ENCODE data around the gene FAM161A.
"Not testable (repeated sequence)": the region's sequence is repeated elsewhere in the genome, so short reads cannot be mapped to it uniquely, and the experiment has no call there.

The FAM161A gene

DNA sequence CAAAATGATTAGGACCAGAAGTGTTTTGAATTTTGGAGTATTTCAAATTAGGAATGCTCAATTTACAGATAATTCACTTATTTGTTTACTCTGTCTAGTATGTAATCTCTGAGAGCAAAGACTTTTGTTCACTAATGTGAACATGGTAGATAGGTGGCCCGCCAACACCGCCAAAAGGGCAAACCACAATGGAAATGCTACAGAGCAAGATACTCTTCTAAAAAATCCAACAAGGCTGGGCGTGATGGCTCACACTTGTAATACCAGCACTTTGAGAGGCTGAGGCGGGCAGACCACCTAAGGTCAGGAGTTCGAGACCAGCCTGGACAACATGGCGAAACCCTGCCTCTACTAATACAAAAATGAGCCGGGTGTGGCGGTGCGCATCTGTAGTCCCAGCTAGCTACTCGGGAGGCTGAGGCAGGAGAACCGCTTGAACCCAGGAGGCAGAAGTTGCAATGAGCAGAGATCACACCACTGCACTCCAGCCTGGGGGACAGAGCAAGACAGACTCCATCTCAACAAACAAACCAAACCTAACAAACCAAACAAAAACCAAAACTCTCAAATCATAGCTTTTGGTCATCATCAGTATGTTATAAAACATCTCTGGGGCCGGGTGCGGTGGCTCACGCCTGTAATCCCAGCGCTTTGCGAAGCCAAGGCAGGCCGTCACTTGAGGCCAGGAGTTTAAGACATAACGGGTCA, 32.2 kb upstream of the FAM161A start:
- Histone ChIP-seq H3K27me3 (ENCODE audit: insufficient read depth, low read depth, severe bottlenecking) (no peaks in the 10 kb centered on the region), H3K27ac (no peak overlapping the region), H3K4me3 (ENCODE audit: low read depth, low read length) (no peak overlapping the region), H3K36me3 (peaks cover 69% of the 10 kb centered on the region), H3K9me3 (ENCODE audit: severe bottlenecking) (no peaks in the 10 kb centered on the region)
- TF ChIP-seq, protein P1, sequence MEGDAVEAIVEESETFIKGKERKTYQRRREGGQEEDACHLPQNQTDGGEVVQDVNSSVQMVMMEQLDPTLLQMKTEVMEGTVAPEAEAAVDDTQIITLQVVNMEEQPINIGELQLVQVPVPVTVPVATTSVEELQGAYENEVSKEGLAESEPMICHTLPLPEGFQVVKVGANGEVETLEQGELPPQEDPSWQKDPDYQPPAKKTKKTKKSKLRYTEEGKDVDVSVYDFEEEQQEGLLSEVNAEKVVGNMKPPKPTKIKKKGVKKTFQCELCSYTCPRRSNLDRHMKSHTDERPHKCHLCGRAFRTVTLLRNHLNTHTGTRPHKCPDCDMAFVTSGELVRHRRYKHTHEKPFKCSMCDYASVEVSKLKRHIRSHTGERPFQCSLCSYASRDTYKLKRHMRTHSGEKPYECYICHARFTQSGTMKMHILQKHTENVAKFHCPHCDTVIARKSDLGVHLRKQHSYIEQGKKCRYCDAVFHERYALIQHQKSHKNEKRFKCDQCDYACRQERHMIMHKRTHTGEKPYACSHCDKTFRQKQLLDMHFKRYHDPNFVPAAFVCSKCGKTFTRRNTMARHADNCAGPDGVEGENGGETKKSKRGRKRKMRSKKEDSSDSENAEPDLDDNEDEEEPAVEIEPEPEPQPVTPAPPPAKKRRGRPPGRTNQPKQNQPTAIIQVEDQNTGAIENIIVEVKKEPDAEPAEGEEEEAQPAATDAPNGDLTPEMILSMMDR (IDR thresholded peaks at IDR 0.05; ENCODE audit: low read depth, low read length), result no peak
- DNase-seq, result no peak

DNA sequence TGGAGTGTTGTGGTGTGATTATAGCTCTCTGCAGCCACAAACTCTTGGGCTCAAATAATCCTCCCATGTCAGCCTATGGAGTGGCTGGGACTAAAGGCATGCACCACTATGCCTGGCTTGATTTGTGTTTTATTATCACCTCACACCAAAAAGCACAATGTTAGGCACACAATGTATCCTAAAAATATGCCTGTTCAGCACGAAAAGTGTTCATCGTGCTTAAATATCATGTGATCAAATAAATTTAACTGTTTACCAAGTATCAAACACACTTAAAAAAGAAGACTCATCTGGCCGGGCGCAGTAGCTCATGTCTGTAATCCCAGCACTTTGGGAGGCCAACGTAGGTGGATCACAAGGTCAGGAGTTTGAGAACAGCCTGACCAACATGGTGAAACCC, 29.0 kb upstream of the FAM161A start:
- Histone ChIP-seq H3K36me3 (peaks cover 97% of the 10 kb centered on the region), H3K9me3 (ENCODE audit: severe bottlenecking) (no peaks in the 10 kb centered on the region), H3K27me3 (ENCODE audit: insufficient read depth, low read depth, severe bottlenecking) (no peaks in the 10 kb centered on the region), H3K27ac (no peak overlapping the region), H3K4me3 (ENCODE audit: low read depth, low read length) (no peak overlapping the region)
- TF ChIP-seq, protein P1 (IDR thresholded peaks at IDR 0.05; ENCODE audit: low read depth, low read length), result no peak
- no peak for DNase-seq

DNA sequence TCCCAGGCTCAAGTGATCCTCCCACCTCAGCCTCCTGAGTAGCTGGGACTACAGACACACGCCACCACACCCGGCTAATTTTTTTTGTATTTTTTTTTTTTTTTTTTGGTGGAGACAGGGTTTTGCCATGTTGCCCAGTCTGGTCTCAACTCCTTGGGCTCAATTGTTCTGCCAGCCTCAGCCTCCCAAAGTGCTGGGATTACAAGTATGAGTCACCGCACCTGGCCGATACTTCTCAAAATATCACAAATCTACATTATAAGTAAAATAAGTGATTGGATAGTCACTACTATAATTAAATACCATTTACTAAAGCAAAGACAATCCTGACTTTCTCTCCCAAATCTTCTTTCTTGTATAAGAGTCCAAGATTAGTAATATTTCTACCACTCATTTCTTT, 25.5 kb upstream of the FAM161A start:
- not testable (repeated sequence) for H3K4me3 ChIP-seq (ENCODE audit: low read depth, low read length); H3K9me3 ChIP-seq (ENCODE audit: severe bottlenecking); H3K27me3 ChIP-seq (ENCODE audit: insufficient read depth, low read depth, severe bottlenecking); H3K27ac ChIP-seq; DNase-seq
- H3K36me3 ChIP-seq, result peaks cover 98% of the 10 kb centered on the region

DNA sequence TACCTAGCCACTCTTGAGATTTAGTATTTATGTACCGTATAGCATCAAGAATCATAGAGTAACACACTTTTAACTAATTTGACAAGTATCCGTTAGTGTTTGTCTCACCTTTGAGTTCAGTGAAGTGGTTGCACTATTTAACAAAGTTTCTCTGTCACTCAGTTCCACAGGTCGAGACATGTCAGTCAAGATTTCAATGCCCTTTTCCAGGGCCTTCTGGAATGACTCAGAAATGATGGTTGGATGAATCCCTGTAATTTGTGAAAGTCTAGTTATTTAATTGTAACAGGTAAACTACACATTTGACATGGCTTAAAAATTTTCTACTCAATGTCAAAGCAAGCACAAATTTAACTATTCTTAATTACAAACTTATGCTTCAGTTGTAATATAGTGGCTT, 24.9 kb upstream of the FAM161A start:
- TF ChIP-seq, protein P1 (IDR thresholded peaks at IDR 0.05; ENCODE audit: low read depth, low read length), result no peak
- Histone ChIP-seq H3K4me3 (ENCODE audit: low read depth, low read length) (no peak overlapping the region), H3K27me3 (ENCODE audit: insufficient read depth, low read depth, severe bottlenecking) (no peaks in the 10 kb centered on the region), H3K27ac (no peak overlapping the region), H3K36me3 (peaks cover 98% of the 10 kb centered on the region), H3K9me3 (ENCODE audit: severe bottlenecking) (no peaks in the 10 kb centered on the region)
- DNase-seq, result no peak

DNA sequence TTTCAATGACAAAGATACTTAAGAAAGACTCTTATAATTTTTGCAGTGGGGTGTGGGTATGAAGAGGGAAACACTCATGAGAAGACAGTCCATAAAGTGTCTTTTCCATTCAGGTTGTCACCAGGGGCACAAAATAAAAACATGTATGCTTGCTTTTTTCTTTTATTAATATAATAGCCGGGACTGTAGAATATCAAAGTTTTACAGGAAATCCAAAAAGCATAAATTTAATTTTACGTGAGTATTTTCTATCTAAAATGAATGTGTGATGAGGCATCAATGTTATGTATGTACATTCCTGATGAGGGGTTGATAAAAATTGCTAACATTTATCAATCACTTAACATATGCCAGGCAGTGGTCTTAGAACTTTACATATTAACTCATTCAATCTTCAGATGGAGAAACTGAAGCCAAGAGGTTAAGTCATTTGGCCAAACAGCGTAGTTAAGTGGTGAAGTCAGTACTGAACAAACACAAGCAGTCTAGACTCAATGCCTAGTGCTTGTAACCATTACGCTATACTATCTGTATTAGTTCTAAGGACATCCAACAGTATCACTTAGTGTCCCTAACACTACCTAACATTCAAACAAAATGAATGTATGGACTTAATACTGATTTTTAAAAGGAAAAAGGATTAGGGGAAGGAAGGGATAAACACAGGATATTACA, 23.8 kb upstream of the FAM161A start:
- Histone ChIP-seq H3K4me3 (ENCODE audit: low read depth, low read length) (no peak overlapping the region), H3K9me3 (ENCODE audit: severe bottlenecking) (no peaks in the 10 kb centered on the region), H3K27ac (no peak overlapping the region), H3K27me3 (ENCODE audit: insufficient read depth, low read depth, severe bottlenecking) (no peaks in the 10 kb centered on the region), H3K36me3 (peaks cover 98% of the 10 kb centered on the region)
- TF ChIP-seq, protein P1 (IDR thresholded peaks at IDR 0.05; ENCODE audit: low read depth, low read length), result no peak
- no peak for DNase-seq

DNA sequence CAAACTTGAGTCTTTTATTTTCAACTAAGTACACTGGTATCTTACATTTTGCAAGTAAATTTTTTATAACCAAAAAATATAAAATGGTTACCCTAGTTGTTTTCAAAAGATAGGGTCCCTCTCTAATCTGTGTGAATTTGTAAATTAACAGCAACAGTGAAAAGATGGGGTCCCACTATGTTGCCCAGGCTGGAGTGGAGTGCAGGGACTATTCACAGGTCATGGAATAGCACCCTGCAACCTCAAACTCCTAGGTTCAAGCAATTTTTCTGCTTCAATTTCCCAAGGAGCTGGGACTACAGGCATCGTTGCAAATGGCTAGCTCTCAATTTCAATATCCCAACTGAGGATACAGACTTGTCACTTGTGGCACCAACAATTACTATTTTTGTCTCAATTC, 22.5 kb upstream of the FAM161A start:
- no peak overlapping the region for H3K4me3 ChIP-seq (ENCODE audit: low read depth, low read length)
- H3K27me3 ChIP-seq (ENCODE audit: insufficient read depth, low read depth, severe bottlenecking), result no peaks in the 10 kb centered on the region
- no peak for DNase-seq
- H3K36me3 ChIP-seq, result peaks cover 100% of the 10 kb centered on the region
- H3K27ac ChIP-seq, result no peak overlapping the region
- no peaks in the 10 kb centered on the region for H3K9me3 ChIP-seq (ENCODE audit: severe bottlenecking)
- TF ChIP-seq, protein P1 (IDR thresholded peaks at IDR 0.05; ENCODE audit: low read depth, low read length), result no peak

DNA sequence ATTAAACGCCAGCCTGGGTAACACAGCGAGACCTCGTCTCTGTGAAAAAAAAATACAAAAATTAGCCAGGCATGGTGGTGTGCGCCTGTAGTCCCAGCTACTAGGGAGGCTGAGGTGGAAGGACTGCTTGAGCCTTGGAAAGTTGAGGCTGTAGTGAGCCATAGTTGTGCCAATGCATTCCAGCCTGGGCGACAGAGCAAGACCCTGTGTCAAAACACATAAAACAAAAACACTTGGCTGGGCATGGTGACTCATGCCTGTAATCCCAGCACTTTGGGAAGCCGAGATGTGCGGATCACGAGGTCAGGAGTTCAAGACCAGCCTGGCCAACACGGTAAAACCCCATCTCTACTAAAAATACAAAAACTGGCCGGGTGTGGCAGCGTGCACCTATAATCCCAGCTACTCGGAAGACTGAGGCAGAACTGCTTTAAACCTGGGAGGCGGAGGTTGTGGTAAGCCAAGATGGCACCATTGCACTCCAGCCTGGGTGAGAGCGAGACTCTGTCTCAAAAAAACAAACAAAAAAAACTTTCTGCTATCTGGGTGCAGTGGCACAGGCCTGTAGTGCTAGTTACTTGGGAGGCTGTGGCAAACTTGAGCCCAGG, 12.7 kb upstream of the FAM161A start:
- H3K27ac ChIP-seq; DNase-seq; H3K9me3 ChIP-seq (ENCODE audit: severe bottlenecking); H3K4me3 ChIP-seq (ENCODE audit: low read depth, low read length); H3K27me3 ChIP-seq (ENCODE audit: insufficient read depth, low read depth, severe bottlenecking): not testable (repeated sequence)
- H3K36me3 ChIP-seq, result peaks cover 67% of the 10 kb centered on the region

Measured in WERI-Rb-1 (cell line).